WTC11 (cell line): ENCODE measurements around the gene CDK5R2.

Experiments
- ELF4 ChIP-seq: sonication (generic); formaldehyde crosslinking; IDR thresholded peaks from 2 replicates; pipeline ENCODE4 v1.8.1; 2022; ENCODE audit warnings: low read depth, mild to moderate bottlenecking, moderate library complexity, missing genetic modification reagents
- GABPB1 ChIP-seq: sonication (generic); formaldehyde crosslinking; IDR thresholded peaks from 2 replicates; pipeline ENCODE4 v1.8.1; 2023; ENCODE audit warnings: mild to moderate bottlenecking, missing genetic modification reagents
- JUN ChIP-seq: sonication (generic); formaldehyde crosslinking; IDR thresholded peaks from 2 replicates; pipeline ENCODE4 v1.8.0; 2023; ENCODE audit warnings: mild to moderate bottlenecking, missing genetic modification reagents
- KAT7 ChIP-seq: sonication (generic); formaldehyde crosslinking; IDR thresholded peaks from 2 replicates; pipeline ENCODE4 v1.8.1; 2023; ENCODE audit warnings: missing genetic modification reagents, mild to moderate bottlenecking, borderline replicate concordance
- NFE2L1 ChIP-seq: sonication (generic); formaldehyde crosslinking; IDR thresholded peaks from 2 replicates; pipeline ENCODE4 v1.8.1; 2023; ENCODE audit warnings: missing genetic modification reagents
- NR2C2 ChIP-seq: sonication (generic); formaldehyde crosslinking; IDR thresholded peaks from 2 replicates; pipeline ENCODE4 v1.8.0; 2022; ENCODE audit warnings: mild to moderate bottlenecking, missing genetic modification reagents
- SMAD3 ChIP-seq: sonication (generic); formaldehyde crosslinking; IDR thresholded peaks from 2 replicates; pipeline ENCODE4 v1.8.0; 2022; ENCODE audit warnings: missing genetic modification reagents, mild to moderate bottlenecking, borderline replicate concordance
- TF ChIP-seq, protein P1 (sequence below): fragments of 200-600 bp; IDR thresholded peaks from 2 replicates; pipeline ENCODE4 v1.8.0; 2022; ENCODE audit warnings: antibody characterized with exemption
- TF ChIP-seq, protein P2 (sequence below): sonication (generic); formaldehyde crosslinking; IDR thresholded peaks from 2 replicates; pipeline ENCODE4 v1.8.1; 2023; ENCODE audit warnings: mild to moderate bottlenecking, missing genetic modification reagents, moderate library complexity
- TF ChIP-seq, protein P3 (sequence below): sonication (generic); formaldehyde crosslinking; IDR thresholded peaks from 2 replicates; pipeline ENCODE4 v1.8.0; 2022; ENCODE audit warnings: mild to moderate bottlenecking, missing genetic modification reagents
- TF ChIP-seq, protein P4 (sequence below): sonication (generic); formaldehyde crosslinking; IDR thresholded peaks from 2 replicates; pipeline ENCODE4 v1.8.1; 2022; ENCODE audit warnings: mild to moderate bottlenecking, missing genetic modification reagents, moderate library complexity, borderline replicate concordance
- TF ChIP-seq, protein P5 (sequence below): sonication (generic); formaldehyde crosslinking; IDR thresholded peaks from 2 replicates; pipeline ENCODE4 v1.8.1; 2023; ENCODE audit warnings: mild to moderate bottlenecking, moderate library complexity, missing genetic modification reagents
- TF ChIP-seq, protein P6 (sequence below): sonication (generic); formaldehyde crosslinking; IDR thresholded peaks from 2 replicates; pipeline ENCODE4 v1.8.1; 2022; ENCODE audit warnings: low read depth, mild to moderate bottlenecking, moderate library complexity, missing genetic modification reagents, borderline replicate concordance
- TF ChIP-seq, protein P7 (sequence below): sonication (generic); formaldehyde crosslinking; IDR thresholded peaks from 2 replicates; pipeline ENCODE4 v1.8.1; 2023; ENCODE audit warnings: mild to moderate bottlenecking, missing genetic modification reagents, moderate library complexity

DNA sequence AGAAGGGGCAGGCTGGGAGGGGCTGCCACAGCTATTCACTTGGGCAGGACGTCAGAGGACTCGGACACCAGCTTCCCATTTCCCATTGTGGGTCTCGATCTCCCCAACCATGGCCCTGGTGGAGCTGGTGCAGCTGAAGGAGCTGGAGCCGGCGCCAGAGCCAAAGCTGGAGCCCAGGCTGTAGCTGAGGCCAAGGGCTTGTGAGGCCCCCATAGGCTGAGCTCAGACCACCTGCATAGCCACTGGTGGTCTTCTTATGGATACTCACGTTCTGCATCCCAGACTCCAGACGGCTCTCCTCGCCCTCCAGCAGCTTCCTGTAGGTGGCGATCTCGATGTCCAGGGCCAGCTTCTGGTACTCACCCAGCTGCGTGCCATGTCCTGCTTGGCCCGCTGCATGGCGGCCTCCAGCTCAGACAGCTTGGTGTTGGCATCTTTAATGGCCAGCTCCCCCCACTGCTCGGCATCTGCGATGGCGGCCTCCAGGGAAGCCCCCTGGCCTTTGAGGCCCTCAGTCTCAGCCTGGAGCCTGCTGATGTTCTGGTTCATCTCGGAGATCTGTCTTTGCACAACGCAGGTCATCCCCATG, 6.0 kb upstream of the CDK5R2 start:
- TF ChIP-seq, protein P1, sequence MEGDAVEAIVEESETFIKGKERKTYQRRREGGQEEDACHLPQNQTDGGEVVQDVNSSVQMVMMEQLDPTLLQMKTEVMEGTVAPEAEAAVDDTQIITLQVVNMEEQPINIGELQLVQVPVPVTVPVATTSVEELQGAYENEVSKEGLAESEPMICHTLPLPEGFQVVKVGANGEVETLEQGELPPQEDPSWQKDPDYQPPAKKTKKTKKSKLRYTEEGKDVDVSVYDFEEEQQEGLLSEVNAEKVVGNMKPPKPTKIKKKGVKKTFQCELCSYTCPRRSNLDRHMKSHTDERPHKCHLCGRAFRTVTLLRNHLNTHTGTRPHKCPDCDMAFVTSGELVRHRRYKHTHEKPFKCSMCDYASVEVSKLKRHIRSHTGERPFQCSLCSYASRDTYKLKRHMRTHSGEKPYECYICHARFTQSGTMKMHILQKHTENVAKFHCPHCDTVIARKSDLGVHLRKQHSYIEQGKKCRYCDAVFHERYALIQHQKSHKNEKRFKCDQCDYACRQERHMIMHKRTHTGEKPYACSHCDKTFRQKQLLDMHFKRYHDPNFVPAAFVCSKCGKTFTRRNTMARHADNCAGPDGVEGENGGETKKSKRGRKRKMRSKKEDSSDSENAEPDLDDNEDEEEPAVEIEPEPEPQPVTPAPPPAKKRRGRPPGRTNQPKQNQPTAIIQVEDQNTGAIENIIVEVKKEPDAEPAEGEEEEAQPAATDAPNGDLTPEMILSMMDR: no peak
- TF ChIP-seq, protein P2, sequence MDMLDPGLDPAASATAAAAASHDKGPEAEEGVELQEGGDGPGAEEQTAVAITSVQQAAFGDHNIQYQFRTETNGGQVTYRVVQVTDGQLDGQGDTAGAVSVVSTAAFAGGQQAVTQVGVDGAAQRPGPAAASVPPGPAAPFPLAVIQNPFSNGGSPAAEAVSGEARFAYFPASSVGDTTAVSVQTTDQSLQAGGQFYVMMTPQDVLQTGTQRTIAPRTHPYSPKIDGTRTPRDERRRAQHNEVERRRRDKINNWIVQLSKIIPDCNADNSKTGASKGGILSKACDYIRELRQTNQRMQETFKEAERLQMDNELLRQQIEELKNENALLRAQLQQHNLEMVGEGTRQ (CRISPR knock-in tag): no peak
- no peak for TF ChIP-seq ELF4 (CRISPR knock-in tag)
- TF ChIP-seq KAT7 (CRISPR knock-in tag): no peak
- TF ChIP-seq, protein P3, sequence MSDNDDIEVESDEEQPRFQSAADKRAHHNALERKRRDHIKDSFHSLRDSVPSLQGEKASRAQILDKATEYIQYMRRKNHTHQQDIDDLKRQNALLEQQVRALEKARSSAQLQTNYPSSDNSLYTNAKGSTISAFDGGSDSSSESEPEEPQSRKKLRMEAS (CRISPR knock-in tag): no peak
- TF ChIP-seq, protein P4, sequence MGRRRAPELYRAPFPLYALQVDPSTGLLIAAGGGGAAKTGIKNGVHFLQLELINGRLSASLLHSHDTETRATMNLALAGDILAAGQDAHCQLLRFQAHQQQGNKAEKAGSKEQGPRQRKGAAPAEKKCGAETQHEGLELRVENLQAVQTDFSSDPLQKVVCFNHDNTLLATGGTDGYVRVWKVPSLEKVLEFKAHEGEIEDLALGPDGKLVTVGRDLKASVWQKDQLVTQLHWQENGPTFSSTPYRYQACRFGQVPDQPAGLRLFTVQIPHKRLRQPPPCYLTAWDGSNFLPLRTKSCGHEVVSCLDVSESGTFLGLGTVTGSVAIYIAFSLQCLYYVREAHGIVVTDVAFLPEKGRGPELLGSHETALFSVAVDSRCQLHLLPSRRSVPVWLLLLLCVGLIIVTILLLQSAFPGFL (CRISPR knock-in tag): no peak
- TF ChIP-seq, protein P5, sequence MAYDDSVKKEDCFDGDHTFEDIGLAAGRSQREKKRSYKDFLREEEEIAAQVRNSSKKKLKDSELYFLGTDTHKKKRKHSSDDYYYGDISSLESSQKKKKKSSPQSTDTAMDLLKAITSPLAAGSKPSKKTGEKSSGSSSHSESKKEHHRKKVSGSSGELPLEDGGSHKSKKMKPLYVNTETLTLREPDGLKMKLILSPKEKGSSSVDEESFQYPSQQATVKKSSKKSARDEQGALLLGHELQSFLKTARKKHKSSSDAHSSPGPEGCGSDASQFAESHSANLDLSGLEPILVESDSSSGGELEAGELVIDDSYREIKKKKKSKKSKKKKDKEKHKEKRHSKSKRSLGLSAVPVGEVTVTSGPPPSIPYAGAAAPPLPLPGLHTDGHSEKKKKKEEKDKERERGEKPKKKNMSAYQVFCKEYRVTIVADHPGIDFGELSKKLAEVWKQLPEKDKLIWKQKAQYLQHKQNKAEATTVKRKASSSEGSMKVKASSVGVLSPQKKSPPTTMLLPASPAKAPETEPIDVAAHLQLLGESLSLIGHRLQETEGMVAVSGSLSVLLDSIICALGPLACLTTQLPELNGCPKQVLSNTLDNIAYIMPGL (CRISPR knock-in tag): no peak
- no peak for TF ChIP-seq SMAD3
- TF ChIP-seq NR2C2 (CRISPR knock-in tag): no peak
- TF ChIP-seq, protein P6, sequence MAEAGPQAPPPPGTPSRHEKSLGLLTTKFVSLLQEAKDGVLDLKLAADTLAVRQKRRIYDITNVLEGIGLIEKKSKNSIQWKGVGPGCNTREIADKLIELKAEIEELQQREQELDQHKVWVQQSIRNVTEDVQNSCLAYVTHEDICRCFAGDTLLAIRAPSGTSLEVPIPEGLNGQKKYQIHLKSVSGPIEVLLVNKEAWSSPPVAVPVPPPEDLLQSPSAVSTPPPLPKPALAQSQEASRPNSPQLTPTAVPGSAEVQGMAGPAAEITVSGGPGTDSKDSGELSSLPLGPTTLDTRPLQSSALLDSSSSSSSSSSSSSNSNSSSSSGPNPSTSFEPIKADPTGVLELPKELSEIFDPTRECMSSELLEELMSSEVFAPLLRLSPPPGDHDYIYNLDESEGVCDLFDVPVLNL (CRISPR knock-in tag): no peak
- no peak for TF ChIP-seq NFE2L1 (CRISPR knock-in tag)
- TF ChIP-seq, protein P7, sequence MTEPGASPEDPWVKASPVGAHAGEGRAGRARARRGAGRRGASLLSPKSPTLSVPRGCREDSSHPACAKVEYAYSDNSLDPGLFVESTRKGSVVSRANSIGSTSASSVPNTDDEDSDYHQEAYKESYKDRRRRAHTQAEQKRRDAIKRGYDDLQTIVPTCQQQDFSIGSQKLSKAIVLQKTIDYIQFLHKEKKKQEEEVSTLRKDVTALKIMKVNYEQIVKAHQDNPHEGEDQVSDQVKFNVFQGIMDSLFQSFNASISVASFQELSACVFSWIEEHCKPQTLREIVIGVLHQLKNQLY (CRISPR knock-in tag): no peak
- TF ChIP-seq GABPB1 (CRISPR knock-in tag): no peak
- TF ChIP-seq JUN: no peak
